ENCODE data around the gene MSH5. TPM values are rescaled to one million over a fixed set of nuclear protein-coding genes. Genes with fewer than 3 reads are reported as not detected.

The MSH5 gene
- total and polyA plus RNA-seq, 2 of the 13 experiments (the other 11 are each of a cell fraction or from before 2014, with no cell fraction given) = 10.2 to 38.7 TPM

- peak; percentile 50; the same call in 1 of the 2 replicates for TF ChIP-seq SMAD3 (CRISPR knock-in tag; IDR thresholded peaks at IDR 0.05)
- no peak for TF ChIP-seq NBN (conservative IDR thresholded peaks at IDR 0.05)
- no peak; the same call in 1 of the 2 replicates for TF ChIP-seq TCF7 (IDR thresholded peaks at IDR 0.05; ENCODE audit: low read depth)
- peak; percentile 94 for TF ChIP-seq FLYWCH1 (CRISPR knock-in tag; IDR thresholded peaks at IDR 0.05)
- TF ChIP-seq SMARCE1 (IDR thresholded peaks at IDR 0.05; ENCODE audit: borderline replicate concordance) = no peak
- TF ChIP-seq FOXA3 (CRISPR knock-in tag; IDR thresholded peaks at IDR 0.05) = no peak
- no peak; the same call in 1 of the 2 replicates for TF ChIP-seq ZNF350 (CRISPR knock-in tag; IDR thresholded peaks at IDR 0.05; ENCODE audit: borderline replicate concordance, low read depth)
- no peak for TF ChIP-seq SIN3B (IDR thresholded peaks at IDR 0.05; ENCODE audit: low read length)
- peak; percentile 96 for TF ChIP-seq TBX2 (CRISPR knock-in tag; IDR thresholded peaks at IDR 0.05; ENCODE audit: borderline replicate concordance)
- peak; percentile 51; the same call in 1 of the 2 replicates for TF ChIP-seq FOXJ3 (CRISPR knock-in tag; IDR thresholded peaks at IDR 0.05; ENCODE audit: borderline replicate concordance)
- no peak for TF ChIP-seq CEBPB (IDR thresholded peaks at IDR 0.05; ENCODE audit: borderline replicate concordance, low read depth, low read length)
- peak; percentile 81 for TF ChIP-seq ZNF142 (CRISPR knock-in tag; IDR thresholded peaks at IDR 0.05)
- TF ChIP-seq ZSCAN31 (CRISPR knock-in tag; IDR thresholded peaks at IDR 0.05; ENCODE audit: low read depth) = peak; percentile 94
- peak; percentile 89; the same call in 1 of the 2 replicates for TF ChIP-seq CERS6 (CRISPR knock-in tag; IDR thresholded peaks at IDR 0.05)
- TF ChIP-seq PLRG1 (conservative IDR thresholded peaks at IDR 0.05) = no peak
- TF ChIP-seq NFE2L1 (CRISPR knock-in tag; IDR thresholded peaks at IDR 0.05; ENCODE audit: borderline replicate concordance) = peak; percentile 88; the same call in 1 of the 2 replicates
- TF ChIP-seq ZFP1 (CRISPR knock-in tag; IDR thresholded peaks at IDR 0.05) = 0 out of 2 replicates have a peak, but pooled peaks have one; percentile 71
- TF ChIP-seq MXD4 (CRISPR knock-in tag; IDR thresholded peaks at IDR 0.05) = peak; percentile 96
- TF ChIP-seq GABPB1 (CRISPR knock-in tag; IDR thresholded peaks at IDR 0.05) = peak; percentile 81
- TF ChIP-seq PCBP1 (IDR thresholded peaks at IDR 0.05; ENCODE audit: borderline replicate concordance, low read depth, low read length) = 0 out of 2 replicates have a peak, but pooled peaks have one; percentile 79
- TF ChIP-seq ZKSCAN1 (IDR thresholded peaks at IDR 0.05; ENCODE audit: low read length) = no peak
- TF ChIP-seq HINFP (CRISPR knock-in tag; IDR thresholded peaks at IDR 0.05; ENCODE audit: low read depth) = peak; percentile 94
- peak; percentile 89 for TF ChIP-seq KLF12 (CRISPR knock-in tag; IDR thresholded peaks at IDR 0.05; ENCODE audit: borderline replicate concordance)
These were observed at the start of gene MSH5 (continued) for GRCh38 chr6:31739639-31740396.

All from HepG2 (cell line).